ENCODE data around the gene TPSAB1.

The TPSAB1 gene

DNA sequence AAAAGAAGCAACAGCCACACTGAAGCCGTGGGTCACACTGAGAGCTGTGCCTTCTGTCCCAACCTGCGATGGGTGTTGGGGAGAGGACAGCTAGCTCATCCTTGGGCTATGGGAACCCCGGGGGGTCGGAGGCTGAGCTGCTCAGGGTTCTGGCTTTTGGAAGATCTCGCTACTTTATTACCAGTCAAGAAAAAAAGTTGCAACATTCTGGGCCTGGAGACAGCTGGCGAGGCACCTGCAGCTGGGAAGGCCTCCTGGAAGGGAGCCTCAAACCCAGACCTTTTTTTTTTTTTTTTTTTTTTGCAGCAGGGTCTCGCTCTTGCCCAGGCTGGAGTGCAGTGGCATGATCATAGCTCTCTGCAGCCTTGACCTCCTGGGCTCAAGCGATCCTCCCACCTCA is 40.3 kb downstream of the TPSAB1 start:
- in situ Hi-C loops (cut with HindIII; ENCODE audit: low sequenced_read_pairs) = loop anchor here (25.0 kb wide), 2 partner anchors 107 to 293 kb away; partner anchors contain the start of gene SOX8

DNA sequence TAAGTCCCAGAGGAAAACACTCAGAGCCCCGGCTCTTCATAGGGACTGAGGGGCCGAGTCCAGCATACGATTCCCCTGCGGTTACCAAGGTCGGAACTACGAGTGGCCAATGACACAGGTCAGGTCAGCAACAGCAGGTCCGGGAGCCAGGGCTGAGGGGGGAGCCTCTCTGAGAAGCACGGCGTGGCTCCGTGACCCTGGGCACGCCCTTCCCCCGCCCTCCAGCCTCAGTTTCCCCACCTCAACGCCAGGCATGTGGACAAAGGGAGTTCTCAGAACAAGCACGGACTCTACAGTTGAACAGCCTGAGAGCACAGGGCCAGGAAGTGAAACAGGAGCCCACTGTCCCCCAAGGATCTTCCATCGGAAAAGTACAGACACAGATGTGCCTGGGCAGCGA is 41.0 kb downstream of the TPSAB1 start:
- in situ Hi-C loops (cut with HindIII; ENCODE audit: low sequenced_read_pairs) = loop anchor here (25.0 kb wide), 2 partner anchors 106 to 294 kb away; partner anchors contain the start of gene SOX8

GRCh38 chr16:1282324-1282973 is 41.9 kb downstream of the TPSAB1 start:
- in situ Hi-C loops (cut with HindIII; ENCODE audit: low sequenced_read_pairs) = loop anchor here (25.0 kb wide), 2 partner anchors 105 to 295 kb away; partner anchors contain the start of gene SOX8

DNA sequence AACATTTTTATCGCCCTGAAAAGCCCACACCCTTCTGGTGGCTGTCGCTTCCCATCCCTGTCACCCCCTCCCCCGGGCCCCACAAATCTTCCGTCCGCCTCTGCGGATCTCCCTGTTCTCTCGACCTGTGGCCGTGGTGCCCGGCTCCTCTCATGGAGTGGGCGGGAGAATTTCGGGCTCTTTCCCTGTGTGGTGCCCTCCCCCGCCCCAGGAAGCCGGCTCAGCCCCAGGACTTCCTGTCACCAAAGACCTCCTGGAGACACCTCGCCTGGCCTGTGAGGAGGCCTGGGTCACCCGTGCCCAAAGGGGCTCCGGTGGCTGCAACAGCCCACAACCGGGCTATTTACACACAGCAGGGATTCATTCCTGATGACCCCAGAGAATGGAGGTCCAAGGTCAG is 42.8 kb downstream of the TPSAB1 start:
- in situ Hi-C loops (cut with HindIII; ENCODE audit: low sequenced_read_pairs) = loop anchor here (25.0 kb wide), 2 partner anchors 104 to 296 kb away; partner anchors contain the start of gene SOX8

DNA sequence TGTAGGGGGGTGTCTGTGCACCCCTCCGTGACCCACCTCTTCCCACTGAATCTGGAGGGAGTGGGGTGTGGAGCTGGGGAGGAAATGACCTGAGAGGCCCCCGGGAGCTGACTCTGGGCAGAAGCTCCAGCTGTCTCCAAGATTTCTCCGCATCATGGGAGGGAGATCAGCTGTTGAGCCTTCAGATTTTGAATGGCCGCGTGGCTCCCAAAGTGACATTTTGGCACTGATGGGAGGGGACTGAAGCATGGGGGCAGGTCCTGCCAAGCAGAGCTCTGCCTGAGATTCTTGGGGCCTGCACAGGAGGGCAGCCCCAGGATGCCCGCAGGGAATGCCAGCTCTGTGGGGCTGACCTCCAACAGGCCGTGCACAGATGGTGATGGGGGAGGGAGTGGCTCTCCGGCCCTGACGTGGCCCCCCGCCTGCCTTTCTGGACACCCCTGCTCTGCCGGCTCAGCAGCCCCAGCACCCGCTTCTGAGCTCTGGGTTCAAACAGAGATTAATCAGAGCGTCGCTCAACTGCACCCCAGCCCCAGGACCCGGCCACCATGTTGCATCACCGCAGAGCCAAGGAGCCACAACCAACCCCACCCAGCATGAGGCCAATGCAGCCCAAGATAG is 43.6 kb downstream of the TPSAB1 start:
- in situ Hi-C loops (cut with HindIII; ENCODE audit: low sequenced_read_pairs) = loop anchor here (25.0 kb wide), 2 partner anchors 103 to 297 kb away; partner anchors contain the start of gene SOX8

DNA sequence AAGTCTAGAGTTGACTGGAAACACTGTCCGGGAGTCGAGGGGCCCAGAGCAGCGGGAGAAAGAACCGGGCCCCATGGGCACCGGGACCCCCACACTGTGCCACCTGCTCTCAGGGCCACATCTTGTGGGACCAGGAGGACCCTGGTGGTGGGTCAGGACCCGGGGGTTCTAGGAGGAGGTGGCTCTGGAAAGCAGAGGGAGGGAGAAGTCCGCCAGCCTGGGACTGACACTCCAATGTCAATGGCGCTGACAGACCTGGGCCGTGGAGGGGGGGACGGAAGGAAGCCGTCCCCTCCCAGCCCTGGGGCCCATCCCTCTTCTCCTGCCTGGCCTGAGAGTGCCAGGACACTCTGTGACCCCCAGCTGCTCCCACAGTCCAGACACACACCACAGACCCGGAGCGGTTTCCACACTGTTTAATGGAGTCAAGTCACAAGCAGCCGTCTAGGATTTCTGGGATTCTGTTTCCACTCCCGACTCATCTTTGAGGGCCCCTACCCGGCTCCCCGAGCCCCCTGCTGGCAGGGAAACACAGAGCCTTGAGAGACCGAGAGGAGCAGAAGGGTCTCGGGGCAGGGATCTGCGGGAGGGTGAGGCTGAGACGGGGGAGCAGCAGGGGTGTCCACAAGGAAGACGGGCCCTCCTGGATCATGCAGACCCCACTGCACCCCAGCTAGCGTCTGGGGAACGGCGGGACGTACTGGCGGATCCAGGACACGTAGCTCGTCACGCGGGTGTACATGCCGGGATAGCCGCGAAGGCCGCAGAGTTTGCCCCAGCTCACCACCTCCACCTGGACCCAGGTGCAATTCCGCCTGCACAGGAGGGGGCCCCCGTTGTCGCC is 45.4 kb downstream of the TPSAB1 start:
- in situ Hi-C loops (cut with HindIII; ENCODE audit: low sequenced_read_pairs) = loop anchor here (25.0 kb wide), 2 partner anchors 101 to 299 kb away; partner anchors contain the start of gene SOX8

DNA sequence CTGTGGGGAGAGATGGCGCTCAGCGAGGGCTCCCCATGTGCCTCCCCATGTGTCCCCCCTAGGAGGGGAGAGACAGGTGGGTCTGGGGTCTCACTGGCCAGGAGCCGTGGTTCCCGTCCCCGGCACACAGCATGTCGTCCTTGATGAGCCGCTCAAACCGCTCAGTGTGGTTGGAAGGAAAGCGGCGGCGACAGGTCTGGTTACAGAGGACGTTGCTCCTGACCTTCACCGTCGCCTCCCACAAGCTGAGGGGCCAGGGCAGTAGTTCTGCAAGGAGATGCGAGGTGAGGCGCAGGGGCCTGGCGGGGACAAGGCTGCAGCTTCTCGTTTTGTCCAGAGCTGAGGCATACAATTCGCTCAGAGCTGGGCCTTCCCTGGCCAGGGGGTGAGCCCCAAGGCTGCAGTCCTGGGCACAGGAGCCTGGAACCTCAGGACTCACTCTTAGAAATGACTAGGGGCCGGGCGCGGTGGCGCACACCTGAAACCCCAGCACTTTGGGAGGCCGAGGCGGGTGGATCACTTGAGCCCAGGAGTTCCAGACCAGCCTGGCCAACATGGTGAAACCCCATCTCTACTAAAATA is 46.1 kb downstream of the TPSAB1 start:
- in situ Hi-C loops (cut with HindIII; ENCODE audit: low sequenced_read_pairs) = loop anchor here (25.0 kb wide), 2 partner anchors 101 to 299 kb away; partner anchors contain the start of gene SOX8

GRCh38 chr16:1287982-1288670 is 47.6 kb downstream of the TPSAB1 start:
- in situ Hi-C loops (cut with HindIII; ENCODE audit: low sequenced_read_pairs) = loop anchor here (25.0 kb wide), 2 partner anchors 99 to 301 kb away; partner anchors contain the start of gene SOX8

- in situ Hi-C loops (cut with HindIII; ENCODE audit: low sequenced_read_pairs) = loop anchor here (25.0 kb wide), 2 partner anchors 98 to 302 kb away; partner anchors contain the start of gene SOX8
Measured at GRCh38 chr16:1288813-1289476, 48.4 kb downstream of the TPSAB1 start.

DNA sequence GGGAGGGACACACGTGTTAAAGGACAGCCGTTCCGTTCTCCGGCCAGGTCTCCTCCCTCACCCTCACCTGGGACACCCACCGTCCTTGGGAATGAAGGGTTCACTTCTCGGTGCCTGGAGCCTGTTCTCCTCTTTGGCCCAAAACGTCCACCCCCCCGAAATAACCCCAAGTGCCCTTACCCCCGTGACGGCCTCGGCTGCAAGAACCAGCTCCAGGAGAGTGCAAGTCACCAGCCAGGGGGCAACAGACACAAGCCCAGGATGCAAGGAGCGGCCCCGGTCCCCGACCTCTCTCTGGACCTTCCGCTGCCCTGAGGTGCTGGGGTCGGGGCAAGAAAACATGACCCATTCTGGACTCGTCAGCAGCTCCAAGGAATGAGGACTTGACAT is 49.0 kb downstream of the TPSAB1 start:
- in situ Hi-C loops (cut with HindIII; ENCODE audit: low sequenced_read_pairs) = loop anchor here (25.0 kb wide), 2 partner anchors 98 to 302 kb away; partner anchors contain the start of gene SOX8

DNA sequence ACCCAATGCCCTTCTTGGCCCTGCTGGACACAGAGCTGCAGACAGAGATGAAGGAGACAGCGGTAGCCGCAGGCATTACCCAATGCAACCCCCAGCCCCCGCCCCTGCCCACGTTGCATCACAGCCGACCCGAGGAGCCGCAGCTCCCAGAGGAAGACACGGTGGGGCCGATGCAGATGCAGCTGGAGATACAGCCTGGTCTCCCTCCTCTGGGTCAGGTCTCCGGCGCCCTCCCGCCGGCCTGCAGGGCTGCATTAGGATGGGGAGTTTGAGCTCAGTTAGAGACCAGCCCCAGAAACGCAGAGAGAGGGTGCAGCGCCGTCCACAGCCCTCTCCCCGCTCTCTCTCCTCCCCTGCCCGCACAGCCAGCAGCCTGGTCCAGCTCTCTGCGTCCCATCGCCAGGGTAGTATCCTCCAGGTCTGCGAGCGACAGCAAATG is 49.6 kb downstream of the TPSAB1 start:
- in situ Hi-C loops (cut with HindIII; ENCODE audit: low sequenced_read_pairs) = loop anchor here (25.0 kb wide), 2 partner anchors 97 to 303 kb away; partner anchors contain the start of gene SOX8

- in situ Hi-C loops (cut with HindIII; ENCODE audit: low sequenced_read_pairs) = loop anchor here (25.0 kb wide), 2 partner anchors 96 to 304 kb away; partner anchors contain the start of gene SOX8
Measured at GRCh38 chr16:1290860-1291575, 50.5 kb downstream of the TPSAB1 start.

GRCh38 chr16:1291576-1291974 is 51.1 kb downstream of the TPSAB1 start:
- in situ Hi-C loops (cut with HindIII; ENCODE audit: low sequenced_read_pairs) = loop anchor here (25.0 kb wide), 2 partner anchors 96 to 304 kb away; partner anchors contain the start of gene SOX8

All from endothelial cell of hepatic sinusoid (primary cell).